H1 (cell line): ENCODE measurements around the gene ST6GALNAC3.

Experiments
- CBX5 ChIP-seq: fragments of 300-800, 300-1000 bp; sonication (generic); IDR thresholded peaks from 2 replicates; pipeline ENCODE4 v1.7.1; 2016; ENCODE audit warnings: antibody characterized with exemption, low read length, low read depth
- CTCF ChIP-seq, 3 experiments: IDR thresholded peaks; 1 replicate in 2 of 3; 2 replicates in 1 of 3; pipeline versions ENCODE4 v1.5.1 to v1.6.1; 2011; ENCODE audit warnings: low read length in 3 of 3, mild to moderate bottlenecking in 3 of 3, inconsistent platforms in 2 of 3, low read depth in 1 of 3, moderate library complexity in 1 of 3; ENCODE audit not compliant: insufficient read depth in 1 of 3; ENCODE audit errors: control extremely low read depth in 1 of 3
- MAX ChIP-seq: IDR thresholded peaks from 2 replicates; pipeline ENCODE4 v1.6.1; 2012; ENCODE audit warnings: inconsistent platforms
- NRF1 ChIP-seq: IDR thresholded peaks from 2 replicates; pipeline ENCODE4 v1.6.1; 2011; ENCODE audit warnings: mild to moderate bottlenecking, low read depth, low read length, improper control_type of control experiment
- PHF8 ChIP-seq: fragments of 200-600 bp; sonication (generic); conservative IDR thresholded peaks from 2 replicates; pipeline ENCODE4 v1.7.1; 2012; ENCODE audit warnings: low read depth, mild to moderate bottlenecking, inconsistent platforms, low read length, moderate library complexity
- POLR2A ChIP-seq, 2 experiments: IDR thresholded peaks; 1 replicate in 1 of 2; 2 replicates in 1 of 2; pipeline ENCODE4 v1.6.1; 2011; ENCODE audit warnings: low read depth in 2 of 2, low read length in 2 of 2, mild to moderate bottlenecking in 2 of 2; ENCODE audit errors: control extremely low read depth in 1 of 2
- POLR2AphosphoS5 ChIP-seq: IDR thresholded peaks from 2 replicates; pipeline ENCODE4 v1.6.1; 2011; ENCODE audit warnings: low read depth, low read length
- RAD21 ChIP-seq, 2 experiments: IDR thresholded peaks in 1 of 2; conservative IDR thresholded peaks in 1 of 2; 2 replicates each; pipeline ENCODE4 v1.6.1; 2011; ENCODE audit warnings: low read depth in 2 of 2, low read length in 2 of 2, improper control_type of control experiment in 1 of 2, inconsistent platforms in 1 of 2, mild to moderate bottlenecking in 1 of 2, moderate library complexity in 1 of 2
- SIN3A ChIP-seq, 2 experiments: IDR thresholded peaks in 1 of 2; conservative IDR thresholded peaks in 1 of 2; 2 replicates each; pipeline ENCODE4 v1.6.1; 2011 to 2012; ENCODE audit warnings: low read length in 2 of 2, improper control_type of control experiment in 1 of 2, low read depth in 1 of 2, mild to moderate bottlenecking in 1 of 2
- TAF1 ChIP-seq: IDR thresholded peaks from 2 replicates; pipeline ENCODE4 v1.6.1; 2011; ENCODE audit warnings: mild to moderate bottlenecking, low read depth, low read length
- TEAD4 ChIP-seq: IDR thresholded peaks from 2 replicates; pipeline ENCODE4 v1.6.1; 2012; ENCODE audit warnings: low read depth, low read length, inconsistent platforms, mixed read lengths
- ZNF274 ChIP-seq: IDR thresholded peaks from 2 replicates; pipeline ENCODE4 v1.7.0; 2012; ENCODE audit warnings: low read length, borderline replicate concordance; ENCODE audit errors: extremely low read depth
- TF ChIP-seq, protein P1 (sequence below): IDR thresholded peaks from 2 replicates; pipeline ENCODE4 v1.6.1; 2011; ENCODE audit warnings: low read depth, mild to moderate bottlenecking, low read length; ENCODE audit not compliant: insufficient read depth

- TF ChIP-seq CTCF (IDR thresholded peaks at IDR 0.05; ENCODE audit: control extremely low read depth in 1 of 3, insufficient read depth in 1 of 3, low read depth in 1 of 3, low read length in 3 of 3) (no peak), POLR2A (IDR thresholded peaks at IDR 0.05; ENCODE audit: control extremely low read depth in 1 of 2, low read depth in 2 of 2, low read length in 2 of 2) (no peak), MAX (no peak), POLR2AphosphoS5 (no peak), TAF1 (no peak), RAD21 (IDR thresholded peaks at IDR 0.05 in 1 of 2, conservative IDR thresholded peaks at IDR 0.05 in 1 of 2; ENCODE audit: low read depth in 2 of 2, low read length in 2 of 2) (no peak), CBX5 (no peak), ZNF274 (no peak), SIN3A (conservative IDR thresholded peaks at IDR 0.05 in 1 of 2, IDR thresholded peaks at IDR 0.05 in 1 of 2; ENCODE audit: low read depth in 1 of 2, low read length in 2 of 2) (no peak), PHF8 (no peak), TEAD4 (no peak), NRF1 (no peak)
- TF ChIP-seq, protein P1, sequence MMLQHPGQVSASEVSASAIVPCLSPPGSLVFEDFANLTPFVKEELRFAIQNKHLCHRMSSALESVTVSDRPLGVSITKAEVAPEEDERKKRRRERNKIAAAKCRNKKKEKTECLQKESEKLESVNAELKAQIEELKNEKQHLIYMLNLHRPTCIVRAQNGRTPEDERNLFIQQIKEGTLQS, result no peak
These were observed 592.0 kb downstream of the ST6GALNAC3 start for GRCh38 chr1:76666499-76666898.
